GM19043 (cell line): ENCODE measurements around the gene GPR156.
"Not testable (repeated sequence)": the region's sequence is repeated elsewhere in the genome, so short reads cannot be mapped to it uniquely, and the experiment has no call there.

Experiments used
- ATAC-seq: cut with Tn5 transposase; IDR thresholded peaks from one replicate; pipeline ENCODE4 v1.9.1; 2021; ENCODE audit warnings: low read depth; ENCODE audit not compliant: unreplicated experiment

The GPR156 gene

GRCh38 chr3:120284747-120285507, at the start of gene GPR156:
GPR156 (minus strand) TSS chr3:120285222; CDS start chr3:120244098, 41,124 bp downstream.
- no peak for ATAC-seq

- ATAC-seq = no peak
These were observed 47.6 kb upstream of the GPR156 start for GRCh38 chr3:120332646-120333045.

DNA sequence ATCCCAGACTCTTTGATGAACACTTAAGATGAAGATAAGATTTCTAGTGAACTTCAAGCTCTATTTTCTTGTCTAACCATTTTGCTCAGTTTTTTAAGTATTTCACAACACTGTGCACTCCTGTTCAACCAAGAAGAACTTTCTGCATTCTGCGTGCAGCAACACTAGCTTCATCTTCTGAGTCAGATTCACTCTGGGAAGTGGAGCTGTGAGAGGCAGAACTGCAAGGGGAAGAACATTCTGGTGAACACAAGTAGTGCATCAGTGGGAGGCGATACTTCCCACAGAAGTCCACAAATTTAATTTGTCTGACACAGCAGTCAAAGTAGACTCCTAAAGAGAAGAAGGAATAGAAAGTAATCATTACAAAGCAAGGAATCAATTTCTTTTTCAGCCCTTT, 46.1 kb upstream of the GPR156 start:
- ATAC-seq = no peak

GRCh38 chr3:120326784-120327183, 41.8 kb upstream of the GPR156 start:
- no peak for ATAC-seq

- ATAC-seq = no peak
These were observed 39.2 kb upstream of the GPR156 start for GRCh38 chr3:120324190-120324589.

GRCh38 chr3:120323761-120324160, 38.7 kb upstream of the GPR156 start:
- ATAC-seq = not testable (repeated sequence)

- no peak for ATAC-seq
These were observed 27.1 kb upstream of the GPR156 start for GRCh38 chr3:120311863-120312794.

- no peak for ATAC-seq
These were observed 21.8 kb upstream of the GPR156 start for GRCh38 chr3:120306519-120307455.

- no peak for ATAC-seq
These were observed 19.6 kb upstream of the GPR156 start for GRCh38 chr3:120304616-120305015.

DNA sequence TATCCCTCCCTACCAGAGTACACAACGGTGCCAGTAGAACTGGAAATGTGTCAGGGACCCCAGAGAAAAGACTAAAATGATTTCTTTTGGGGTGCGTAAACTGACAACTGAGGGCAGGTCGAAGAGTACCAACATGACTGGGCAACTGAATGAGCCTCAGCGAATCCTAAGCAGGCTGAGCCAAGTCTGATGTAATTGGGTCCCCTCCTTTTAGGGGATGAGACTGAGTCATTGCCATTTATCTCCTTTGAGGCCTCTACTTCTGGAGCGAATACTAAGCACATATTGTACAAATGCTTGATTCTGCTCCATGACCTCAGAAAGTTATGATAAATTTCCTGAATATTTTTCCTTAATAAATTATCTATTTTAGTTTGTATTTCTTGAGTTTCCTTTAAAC, 17.3 kb upstream of the GPR156 start:
- no peak for ATAC-seq

DNA sequence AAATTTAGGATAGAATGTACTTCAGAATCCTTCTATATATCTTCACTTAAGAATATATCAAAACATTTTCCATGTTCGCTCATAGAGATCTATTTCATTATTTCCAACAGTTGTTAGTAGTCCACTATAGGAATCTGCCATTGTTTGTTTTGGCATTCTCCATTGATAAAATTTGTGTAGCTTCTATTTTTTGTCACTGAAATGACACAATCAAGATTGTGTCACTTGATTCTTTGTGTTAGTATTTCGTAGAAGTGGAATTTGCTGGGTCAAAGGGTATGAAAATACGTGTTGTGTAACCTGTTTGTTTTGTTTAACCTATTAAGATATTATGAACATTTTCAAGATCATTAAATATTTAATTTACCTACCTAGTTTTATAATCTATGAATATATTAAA, 15.9 kb upstream of the GPR156 start:
- ATAC-seq = no peak

GRCh38 chr3:120299403-120299802, 14.4 kb upstream of the GPR156 start:
- ATAC-seq = no peak

GRCh38 chr3:120298996-120299395, 14.0 kb upstream of the GPR156 start:
- ATAC-seq = no peak

GRCh38 chr3:120291552-120291951, 6.5 kb upstream of the GPR156 start:
- ATAC-seq = not testable (repeated sequence)

GRCh38 chr3:120289636-120290035, 4.6 kb upstream of the GPR156 start:
- ATAC-seq = no peak

- no peak for ATAC-seq
These were observed 1.4 kb upstream of the GPR156 start for GRCh38 chr3:120286465-120286864.

GRCh38 chr3:120285508-120285841, 453 bp upstream of the GPR156 start:
- ATAC-seq = no peak

- no peak for ATAC-seq
These were observed 3.8 kb downstream of the GPR156 start for GRCh38 chr3:120281261-120281660.

GRCh38 chr3:120280566-120280965, 4.5 kb downstream of the GPR156 start:
- no peak for ATAC-seq

DNA sequence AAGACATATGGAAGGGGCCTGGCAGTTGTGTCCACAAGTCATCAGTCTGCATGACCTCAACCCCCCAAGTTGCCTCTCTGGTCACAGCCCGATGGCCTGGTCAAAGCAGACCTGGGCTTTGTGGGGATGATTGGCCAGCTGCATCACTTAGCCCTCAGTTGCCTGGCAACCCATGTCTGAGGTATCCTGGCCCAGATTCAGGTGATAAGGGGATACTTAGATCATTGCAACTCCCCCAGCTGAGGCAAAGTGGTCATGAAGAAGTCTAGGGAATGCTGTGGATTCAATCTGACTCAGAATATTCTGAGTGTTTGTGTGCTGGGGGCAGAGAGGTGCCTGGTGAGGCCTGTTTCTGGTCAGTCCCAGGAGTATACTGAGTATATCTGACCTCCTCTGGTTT, 5.0 kb downstream of the GPR156 start:
- ATAC-seq = no peak

- no peak for ATAC-seq
These were observed 8.3 kb downstream of the GPR156 start for GRCh38 chr3:120276767-120277166.
